Sigmoid colon (tissue), 4 donors: ENCODE data around the gene KCNE1.

Experiments used
- POLR2A ChIP-seq, 2 donors: fragments of 450-650 bp; IDR thresholded peaks; one replicate each; pipeline ENCODE4 v1.6.1; 2016; ENCODE audit warnings: antibody characterized with exemption in 2 of 2, mild to moderate bottlenecking in 2 of 2, moderate library complexity in 2 of 2
- POLR2AphosphoS5 ChIP-seq, 4 donors: sonication (generic); formaldehyde crosslinking; IDR thresholded peaks; one replicate each; pipeline ENCODE4 v1.6.1; 2017; ENCODE audit warnings: antibody characterized with exemption in 4 of 4

DNA sequence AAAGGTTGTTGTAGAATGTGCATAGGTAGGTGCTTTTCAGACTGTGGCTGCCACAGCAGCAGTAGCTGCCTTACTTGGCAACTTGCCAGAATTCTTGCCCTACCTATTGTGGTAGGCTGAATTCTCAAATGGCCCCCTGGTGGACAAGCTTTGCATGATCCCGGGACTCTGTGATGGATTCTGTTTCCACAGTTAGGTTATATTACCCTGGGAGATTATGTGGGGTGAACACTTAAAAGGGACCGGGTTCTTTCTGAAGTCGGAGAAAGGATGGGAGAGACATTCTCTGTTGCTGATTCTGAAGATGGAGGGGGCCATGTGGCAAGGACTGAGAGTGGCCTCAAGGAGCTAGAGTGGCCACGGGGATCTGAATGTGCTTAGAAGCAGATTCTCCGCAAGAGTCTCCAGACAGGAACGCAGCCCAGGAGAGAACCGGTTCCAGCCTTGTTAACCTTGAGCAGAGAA, 32.1 kb upstream of the KCNE1 start:
- TF ChIP-seq POLR2A (IDR thresholded peaks at IDR 0.05) (no peak), POLR2AphosphoS5 (IDR thresholded peaks at IDR 0.05) (peak in 3 of 4 donors; percentile 24 to 60 (median 53))
